ENCODE measurements around the gene HEMGN.

GRCh38 chr9:97891736-97892135, 46.2 kb downstream of the HEMGN start:
- TF ChIP-seq E2F1 (CRISPR knock-in tag; IDR thresholded peaks at IDR 0.05) (no peak), CTCF (IDR thresholded peaks at IDR 0.05) (no peak), MAX (CRISPR knock-in tag; IDR thresholded peaks at IDR 0.05) (no peak), ZNF532 (CRISPR knock-in tag; IDR thresholded peaks at IDR 0.05; ENCODE audit: borderline replicate concordance) (no peak), RORB (CRISPR knock-in tag; IDR thresholded peaks at IDR 0.05) (no peak), ZNF263 (CRISPR knock-in tag; IDR thresholded peaks at IDR 0.05; ENCODE audit: low read depth) (no peak), TEAD1 (CRISPR knock-in tag; IDR thresholded peaks at IDR 0.05) (no peak), USF1 (CRISPR knock-in tag; IDR thresholded peaks at IDR 0.05) (no peak), SP1 (CRISPR knock-in tag; conservative IDR thresholded peaks at IDR 0.05) (no peak), ELF4 (CRISPR knock-in tag; IDR thresholded peaks at IDR 0.05; ENCODE audit: low read depth) (no peak), CBFB (CRISPR knock-in tag; IDR thresholded peaks at IDR 0.05; ENCODE audit: low read depth) (no peak), CREB1 (CRISPR knock-in tag; IDR thresholded peaks at IDR 0.05) (no peak), ZNF121 (CRISPR knock-in tag; IDR thresholded peaks at IDR 0.05) (no peak), RELA (CRISPR knock-in tag; IDR thresholded peaks at IDR 0.05; ENCODE audit: borderline replicate concordance) (no peak)
